CD4-positive, alpha-beta T cell (primary cell): Measurements from ENCODE around the gene BEND7. TPM values are rescaled to one million over a fixed set of nuclear protein-coding genes. Genes with fewer than 3 reads are reported as not detected.

Source experiments
- ATAC-seq: fragments of 200-7000 bp; cut with Tn5 transposase; one replicate; pipeline ENCODE4 v1.10.0; 2022; ENCODE audit warnings: mild to moderate bottlenecking; ENCODE audit not compliant: poor library complexity
- CTCF ChIA-PET: fragments of 350-600 bp; sonication (Branson Sonifier 250); formaldehyde crosslinking; loops from one replicate; lab custom pipeline; 2021; ENCODE audit warnings: antibody characterized with exemption, inconsistent platforms; lab: Charles Lee
- POLR2A ChIA-PET: fragments of 350-600 bp; sonication (Branson Sonifier 250); formaldehyde crosslinking; loops from one replicate; lab custom pipeline; 2021; ENCODE audit warnings: antibody characterized with exemption, inconsistent platforms; lab: Charles Lee
- DNase-seq, 14 experiments: peaks; one replicate each; pipeline ENCODE4 v3.0.0-alpha.2; 2013 to 2020; ENCODE audit warnings: mixed read lengths in 2 of 14
- H3K27ac ChIP-seq, 2 donors: one replicate each; pipeline versions ENCODE4 v1.5.1 to v1.7.0; 2013; ENCODE audit warnings: low read length in 2 of 2, low read depth in 1 of 2, mild to moderate bottlenecking in 1 of 2
- H3K27me3 ChIP-seq, 2 experiments: 1 replicate in 1 of 2; 2 replicates in 1 of 2; pipeline versions ENCODE4 v1.6.1 to v1.7.0; 2013; ENCODE audit warnings: low read length in 2 of 2, control low read depth in 1 of 2, mild to moderate bottlenecking in 1 of 2, moderate library complexity in 1 of 2; ENCODE audit not compliant: insufficient read depth in 2 of 2, control insufficient read depth in 1 of 2
- H3K36me3 ChIP-seq: one replicate; pipeline ENCODE4 v1.6.1; 2013; ENCODE audit warnings: low read length, control low read depth; ENCODE audit not compliant: insufficient read depth
- H3K4me1 ChIP-seq: one replicate; pipeline ENCODE4 v1.6.1; 2013; ENCODE audit warnings: low read length, control low read depth; ENCODE audit not compliant: insufficient read depth
- H3K4me3 ChIP-seq: one replicate; pipeline ENCODE4 v1.5.1; 2013; ENCODE audit warnings: mild to moderate bottlenecking, low read length, moderate library complexity
- H3K9me3 ChIP-seq, 2 experiments: 1 replicate in 1 of 2; 2 replicates in 1 of 2; pipeline versions ENCODE4 v1.6.1 to v1.7.0; 2013; ENCODE audit warnings: low read length in 2 of 2, mild to moderate bottlenecking in 2 of 2, control low read depth in 1 of 2, moderate library complexity in 1 of 2; ENCODE audit not compliant: control insufficient read depth in 1 of 2, insufficient read depth in 1 of 2
- H3K27ac Mint-ChIP-seq: one replicate; pipeline ENCODE4 v1.8.0; 2020; ENCODE audit warnings: mixed read lengths
- H3K27me3 Mint-ChIP-seq: one replicate; pipeline ENCODE4 v1.8.0; 2021; ENCODE audit warnings: mixed read lengths
- H3K36me3 Mint-ChIP-seq: one replicate; pipeline ENCODE4 v1.8.0; 2021; ENCODE audit warnings: low read depth, mixed read lengths
- H3K4me1 Mint-ChIP-seq: one replicate; pipeline ENCODE4 v1.8.0; 2021; ENCODE audit warnings: low read depth, mixed read lengths
- H3K4me3 Mint-ChIP-seq: one replicate; pipeline ENCODE4 v1.8.0; 2020; ENCODE audit warnings: mild to moderate bottlenecking, mixed read lengths
- H3K9me3 Mint-ChIP-seq: one replicate; pipeline ENCODE4 v1.8.0; 2020; ENCODE audit warnings: mixed read lengths
- intact Hi-C, 2 experiments: fragments of 100-400 bp; cut with DNase I in 1 of 2; cut with micrococcal nuclease in 1 of 2; formaldehyde crosslinking; loops; one replicate each; pipeline versions ENCODE4 v1.15.1 to v1.9.0; 2023 to 2025; cut with DNase I, micrococcal nuclease
- total RNA-seq, 174 experiments: library from RNA in 2 of 174; stranded (reverse) in 2 of 174; gene quantifications; one replicate each; pipeline ENCODE4 v1.2.3 and lab custom pipeline; 2021 to 2026
- TF ChIP-seq, protein P1 (sequence below): fragments of 200-600 bp; IDR thresholded peaks from one replicate; pipeline ENCODE4 v1.8.0; 2022; ENCODE audit warnings: antibody characterized with exemption, mild to moderate bottlenecking

Gene BEND7
- total RNA-seq, 2 experiments from 2014 or later = not detected

DNA sequence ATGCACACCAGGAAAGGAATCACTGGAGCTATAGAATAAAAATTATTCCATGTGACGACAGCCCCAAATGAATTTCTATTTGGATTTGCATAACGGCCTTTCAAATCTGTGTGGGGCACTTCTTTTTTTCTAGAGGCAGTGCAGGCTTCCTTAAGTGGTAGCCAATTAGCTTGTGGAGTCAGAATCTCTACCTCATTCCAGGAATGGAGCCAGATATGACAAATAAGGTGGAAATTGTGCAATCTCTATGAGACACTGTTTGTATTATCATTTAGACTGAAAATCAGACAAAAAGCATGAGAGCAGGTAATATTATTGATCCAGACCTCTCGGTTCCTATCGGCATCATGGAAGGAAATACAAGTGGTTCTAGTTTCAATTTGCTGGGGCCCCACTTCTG lies 78.7 kb downstream of the BEND7 start:
- H3K27me3 ChIP-seq = peaks cover 3 to 5% of the 10 kb centered on the region in 2 experiments
- H3K4me3 ChIP-seq = no peak overlapping the region
- Mint-ChIP-seq H3K4me3 (no peak overlapping the region), H3K27me3 (peaks cover 51% of the 10 kb centered on the region), H3K9me3 (no peaks in the 10 kb centered on the region), H3K27ac (no peak overlapping the region), H3K36me3 (no peaks in the 10 kb centered on the region), H3K4me1 (peaks cover 7% of the 10 kb centered on the region)
- CTCF ChIA-PET = interaction anchor here (1.0 to 1.2 kb wide), 2 partner anchors 10 to 13 kb away, joined by 3 to 4 read pairs; no protein-coding TSS in a partner anchor
- ATAC-seq = no peak
- no peak for DNase-seq
- POLR2A ChIA-PET = no interaction called here
- intact Hi-C loops = no loop called here
- no peaks in the 10 kb centered on the region for H3K9me3 ChIP-seq
- no peaks in the 10 kb centered on the region for H3K36me3 ChIP-seq
- H3K4me1 ChIP-seq = no peaks in the 10 kb centered on the region
- TF ChIP-seq, protein P1, sequence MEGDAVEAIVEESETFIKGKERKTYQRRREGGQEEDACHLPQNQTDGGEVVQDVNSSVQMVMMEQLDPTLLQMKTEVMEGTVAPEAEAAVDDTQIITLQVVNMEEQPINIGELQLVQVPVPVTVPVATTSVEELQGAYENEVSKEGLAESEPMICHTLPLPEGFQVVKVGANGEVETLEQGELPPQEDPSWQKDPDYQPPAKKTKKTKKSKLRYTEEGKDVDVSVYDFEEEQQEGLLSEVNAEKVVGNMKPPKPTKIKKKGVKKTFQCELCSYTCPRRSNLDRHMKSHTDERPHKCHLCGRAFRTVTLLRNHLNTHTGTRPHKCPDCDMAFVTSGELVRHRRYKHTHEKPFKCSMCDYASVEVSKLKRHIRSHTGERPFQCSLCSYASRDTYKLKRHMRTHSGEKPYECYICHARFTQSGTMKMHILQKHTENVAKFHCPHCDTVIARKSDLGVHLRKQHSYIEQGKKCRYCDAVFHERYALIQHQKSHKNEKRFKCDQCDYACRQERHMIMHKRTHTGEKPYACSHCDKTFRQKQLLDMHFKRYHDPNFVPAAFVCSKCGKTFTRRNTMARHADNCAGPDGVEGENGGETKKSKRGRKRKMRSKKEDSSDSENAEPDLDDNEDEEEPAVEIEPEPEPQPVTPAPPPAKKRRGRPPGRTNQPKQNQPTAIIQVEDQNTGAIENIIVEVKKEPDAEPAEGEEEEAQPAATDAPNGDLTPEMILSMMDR = no peak
- H3K27ac ChIP-seq = no peak overlapping the region

DNA sequence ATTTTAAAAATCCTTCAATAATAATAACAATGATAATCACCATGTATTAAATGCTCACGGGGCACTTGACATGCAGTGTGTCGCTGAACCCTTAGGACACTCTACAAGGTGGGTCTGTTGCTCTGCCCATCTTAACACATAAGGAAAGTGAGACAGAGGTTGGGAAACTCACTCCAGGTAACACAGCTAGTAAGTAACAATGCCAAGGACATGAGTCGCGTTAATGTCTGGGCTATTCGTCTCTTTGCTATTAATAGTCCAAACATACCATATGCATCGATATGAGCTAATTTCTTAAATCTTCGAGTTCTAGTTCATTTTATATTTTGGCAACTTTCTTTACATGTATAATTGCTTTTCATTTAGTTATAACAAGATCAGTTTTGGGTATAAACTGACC lies 79.5 kb downstream of the BEND7 start:
- H3K27ac Mint-ChIP-seq = no peak overlapping the region
- peaks cover 48% of the 10 kb centered on the region for H3K27me3 Mint-ChIP-seq
- no peaks in the 10 kb centered on the region for H3K9me3 ChIP-seq
- H3K27me3 ChIP-seq = peaks cover 3 to 4% of the 10 kb centered on the region in 2 experiments
- peaks cover 7% of the 10 kb centered on the region for H3K4me1 Mint-ChIP-seq
- ChIA-PET CTCF (interaction anchor here (0.6 to 1.2 kb wide), 3 partner anchors 9 to 87 kb away, joined by 3 to 4 read pairs (median 3); no protein-coding TSS in a partner anchor), POLR2A (no interaction called here)
- ATAC-seq (no peak), DNase-seq (no peak)
- no peaks in the 10 kb centered on the region for H3K36me3 ChIP-seq
- no peak overlapping the region for H3K4me3 Mint-ChIP-seq
- no peaks in the 10 kb centered on the region for H3K9me3 Mint-ChIP-seq
- H3K36me3 Mint-ChIP-seq = no peaks in the 10 kb centered on the region
- no peak overlapping the region for H3K27ac ChIP-seq
- TF ChIP-seq, protein P1 = no peak
- H3K4me3 ChIP-seq = no peak overlapping the region
- intact Hi-C loops = no loop called here
- no peaks in the 10 kb centered on the region for H3K4me1 ChIP-seq

DNA sequence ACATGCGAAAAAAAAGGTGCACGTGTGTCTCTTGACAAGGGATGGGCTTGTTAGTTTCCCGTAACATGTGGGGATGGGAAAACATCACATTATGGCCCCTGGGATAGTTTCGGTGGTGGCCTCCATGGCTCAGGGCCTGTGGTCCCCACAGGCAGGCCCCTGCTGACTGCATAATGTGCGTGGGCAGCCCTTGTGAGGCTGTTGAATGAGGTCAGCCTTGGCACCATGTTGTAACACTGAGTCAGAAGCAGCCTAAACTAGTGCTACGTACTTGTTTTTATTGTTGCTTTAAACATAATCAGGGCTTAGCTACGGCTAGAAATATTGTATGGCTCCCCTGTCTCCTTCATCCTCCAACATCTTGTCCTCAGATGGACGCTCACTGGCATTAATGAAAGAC lies 80.6 kb downstream of the BEND7 start:
- ChIA-PET POLR2A (no interaction called here), CTCF (no interaction called here)
- DNase-seq = no peak
- no peaks in the 10 kb centered on the region for H3K36me3 Mint-ChIP-seq
- H3K4me3 Mint-ChIP-seq = no peak overlapping the region
- Histone ChIP-seq H3K9me3 (no peaks in the 10 kb centered on the region), H3K36me3 (no peaks in the 10 kb centered on the region), H3K4me3 (no peak overlapping the region), H3K4me1 (no peaks in the 10 kb centered on the region), H3K27me3 (peaks cover 3 to 4% of the 10 kb centered on the region in 2 experiments), H3K27ac (no peak overlapping the region)
- no peaks in the 10 kb centered on the region for H3K9me3 Mint-ChIP-seq
- no peak overlapping the region for H3K27ac Mint-ChIP-seq
- ATAC-seq = no peak
- TF ChIP-seq, protein P1 = no peak
- no peaks in the 10 kb centered on the region for H3K4me1 Mint-ChIP-seq
- intact Hi-C loops = no loop called here
- H3K27me3 Mint-ChIP-seq = peaks cover 48% of the 10 kb centered on the region
